T-helper 17 cell (primary cell): Measurements from ENCODE around the gene TMEM59. TPM values are rescaled to one million over a fixed set of nuclear protein-coding genes. Genes with fewer than 3 reads are reported as not detected.
"Not testable (repeated sequence)": the region's sequence is repeated elsewhere in the genome, so short reads cannot be mapped to it uniquely, and the experiment has no call there.

Source experiments
- ATAC-seq: fragments of 150-1000 bp; cut with Tn5 transposase; 2 replicates; pipeline ENCODE4 v1.10.0; 2021; ENCODE audit warnings: mild to moderate bottlenecking, moderate library complexity
- DNase-seq, 3 donors: peaks; one replicate each; pipeline versions ENCODE4 v3.0.0 to v3.0.0-alpha.2; 2020 to 2021
- H3K9me3 ChIP-seq: one replicate; pipeline ENCODE4 v1.7.0; 2013; ENCODE audit warnings: low read length, mild to moderate bottlenecking; ENCODE audit not compliant: control insufficient read depth, poor library complexity, severe bottlenecking
- H3K27ac Mint-ChIP-seq: one replicate; pipeline ENCODE4 v1.8.0; 2022; ENCODE audit warnings: mild to moderate bottlenecking, moderate library complexity, mixed read lengths
- H3K27me3 Mint-ChIP-seq: one replicate; pipeline ENCODE4 v1.8.0; 2022; ENCODE audit warnings: mixed read lengths
- H3K36me3 Mint-ChIP-seq: one replicate; pipeline ENCODE4 v1.8.0; 2022; ENCODE audit warnings: low read depth, mixed read lengths
- H3K4me1 Mint-ChIP-seq: one replicate; pipeline ENCODE4 v1.8.0; 2022; ENCODE audit warnings: mild to moderate bottlenecking, mixed read lengths
- H3K4me3 Mint-ChIP-seq: one replicate; pipeline ENCODE4 v1.8.0; 2022; ENCODE audit warnings: mild to moderate bottlenecking, moderate library complexity, mixed read lengths
- total RNA-seq, 4 donors: library from RNA in 2 of 4; stranded (reverse) in 2 of 4; gene quantifications; one replicate each; pipeline ENCODE4 v1.2.3 and lab custom pipeline; 2022 to 2026

TMEM59 gene
- total RNA-seq, 2 donors from 2014 or later = 145 to 160 TPM

DNA sequence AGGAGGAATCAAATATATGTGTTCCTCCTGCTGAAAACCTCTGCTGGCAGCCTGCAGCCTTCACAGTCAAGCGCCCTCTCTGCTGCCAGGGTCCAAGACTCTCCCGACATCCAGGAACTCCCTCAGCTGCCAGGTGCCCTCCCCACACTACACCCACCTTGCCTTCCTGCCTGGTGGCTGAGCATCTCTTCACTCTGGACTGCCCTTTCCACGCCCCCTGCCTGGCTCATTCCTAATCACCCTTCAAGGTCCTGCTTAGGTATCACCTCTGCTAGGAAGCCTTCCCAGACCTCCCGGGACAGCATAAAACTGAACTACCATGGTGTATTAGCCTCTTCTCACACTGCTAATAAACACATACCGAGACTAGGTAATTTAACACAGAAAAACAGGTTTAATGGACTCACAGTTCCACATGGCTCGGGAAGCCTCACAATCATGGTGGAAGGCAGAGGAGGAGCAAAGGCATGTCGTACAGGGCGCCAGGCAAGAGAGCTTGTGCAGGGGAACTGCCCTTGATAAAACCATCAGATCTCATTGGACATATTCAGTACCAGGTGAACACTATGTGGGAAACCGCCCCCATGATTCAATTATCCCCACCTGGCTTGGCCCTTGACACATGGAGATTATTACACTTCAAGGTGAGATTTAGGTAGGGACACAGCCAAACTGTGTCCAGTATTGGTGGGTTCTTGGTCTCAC is 50.3 kb downstream of the TMEM59 start:
- Mint-ChIP-seq H3K27ac (no peak overlapping the region), H3K4me1 (no peaks in the 10 kb centered on the region), H3K27me3 (peaks cover 12% of the 10 kb centered on the region), H3K36me3 (no peaks in the 10 kb centered on the region), H3K4me3 (no peak overlapping the region)
- no peaks in the 10 kb centered on the region for H3K9me3 ChIP-seq
- DNase-seq (no peak), ATAC-seq (no peak)

DNA sequence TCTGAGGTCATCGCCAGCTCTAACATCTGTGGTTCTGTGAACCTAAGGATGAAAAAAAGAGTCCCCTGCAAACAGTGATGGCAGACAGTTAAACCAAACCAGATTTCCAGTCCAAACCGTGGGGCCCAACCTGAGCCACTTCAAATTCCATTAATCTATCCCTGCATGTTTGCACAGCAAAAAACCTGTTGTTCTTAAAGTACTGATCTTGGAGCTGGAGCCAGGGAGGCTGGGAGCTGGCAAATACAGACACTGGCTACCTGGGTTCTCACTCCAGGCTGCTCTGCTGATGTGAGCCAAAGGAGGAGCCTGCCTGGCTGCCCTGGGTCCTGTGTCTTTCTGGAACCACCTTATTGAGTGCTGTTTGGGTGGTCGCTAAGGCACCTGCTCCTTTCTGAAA is 51.4 kb downstream of the TMEM59 start:
- H3K36me3 Mint-ChIP-seq = no peaks in the 10 kb centered on the region
- no peak overlapping the region for H3K4me3 Mint-ChIP-seq
- H3K27ac Mint-ChIP-seq = no peak overlapping the region
- no peaks in the 10 kb centered on the region for H3K9me3 ChIP-seq
- ATAC-seq (no peak), DNase-seq (no peak)
- no peaks in the 10 kb centered on the region for H3K4me1 Mint-ChIP-seq
- peaks cover 11% of the 10 kb centered on the region for H3K27me3 Mint-ChIP-seq

DNA sequence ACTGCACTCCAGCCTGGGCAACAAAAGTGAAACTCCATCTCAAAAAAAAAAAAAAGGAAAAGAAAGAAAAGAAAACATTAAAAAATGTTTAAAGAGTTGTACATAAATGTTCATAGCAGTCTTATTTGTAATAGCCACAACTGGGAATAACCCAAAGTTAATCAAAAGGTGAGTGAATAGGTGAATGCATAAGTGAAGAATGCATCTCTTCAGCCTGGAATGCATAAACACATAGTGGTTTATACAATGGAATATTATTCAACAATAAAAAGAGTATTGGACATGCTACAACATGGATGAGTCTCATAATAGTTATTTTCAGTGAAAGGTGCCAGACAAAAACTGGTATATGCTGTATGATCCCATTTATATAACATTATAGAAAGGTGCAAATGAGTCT is 53.1 kb downstream of the TMEM59 start:
- H3K27ac Mint-ChIP-seq = no peak overlapping the region
- ATAC-seq = no peak
- H3K4me3 Mint-ChIP-seq = no peak overlapping the region
- no peaks in the 10 kb centered on the region for H3K36me3 Mint-ChIP-seq
- no peaks in the 10 kb centered on the region for H3K9me3 ChIP-seq
- no peaks in the 10 kb centered on the region for H3K27me3 Mint-ChIP-seq
- H3K4me1 Mint-ChIP-seq = no peaks in the 10 kb centered on the region
- DNase-seq = no peak

DNA sequence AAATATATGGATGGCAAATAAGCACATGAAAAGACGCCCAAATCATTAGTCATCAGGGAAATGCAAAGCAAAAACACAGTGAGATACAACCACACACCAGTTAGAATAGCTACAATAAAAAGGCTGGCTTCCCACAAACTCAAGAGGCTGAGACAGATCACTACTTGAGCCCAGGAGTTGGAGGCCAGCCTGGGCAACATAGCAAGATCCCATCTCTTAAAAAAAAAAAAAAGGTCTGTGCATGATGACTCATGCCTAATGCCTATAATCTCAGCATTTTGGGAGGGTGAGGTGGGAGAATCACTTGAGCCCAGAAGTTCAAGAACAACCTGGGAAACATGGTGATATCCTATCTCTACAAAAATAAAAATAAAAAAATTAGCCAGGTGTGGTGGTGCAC is 54.8 kb downstream of the TMEM59 start:
- Mint-ChIP-seq H3K36me3 (no peaks in the 10 kb centered on the region), H3K27me3 (no peaks in the 10 kb centered on the region), H3K27ac (no peak overlapping the region), H3K4me3 (no peak overlapping the region), H3K4me1 (no peaks in the 10 kb centered on the region)
- ATAC-seq = no peak
- no peaks in the 10 kb centered on the region for H3K9me3 ChIP-seq
- DNase-seq = no peak

DNA sequence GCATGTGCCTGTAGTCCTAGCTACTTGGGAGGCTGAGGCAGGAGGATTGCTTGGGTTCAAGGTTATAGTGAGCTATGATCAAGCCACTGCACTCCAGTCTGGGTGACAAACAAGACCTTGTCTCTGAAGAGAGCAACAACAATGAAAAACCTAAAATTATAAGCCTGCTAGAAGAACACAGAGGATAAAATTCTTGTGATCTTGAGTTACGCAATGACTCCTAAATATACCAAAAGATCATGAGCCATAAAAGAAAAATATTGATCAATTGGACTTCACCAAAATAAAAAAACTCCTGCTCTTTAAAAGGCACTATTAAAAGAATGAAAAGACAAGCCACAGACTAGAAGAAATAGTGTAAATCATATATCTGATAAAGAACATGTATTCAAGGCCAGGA is 57.3 kb downstream of the TMEM59 start:
- no peak for DNase-seq
- H3K4me1 Mint-ChIP-seq = no peaks in the 10 kb centered on the region
- H3K27ac Mint-ChIP-seq = no peak overlapping the region
- no peak overlapping the region for H3K4me3 Mint-ChIP-seq
- H3K36me3 Mint-ChIP-seq = no peaks in the 10 kb centered on the region
- H3K27me3 Mint-ChIP-seq = peaks cover 4% of the 10 kb centered on the region
- H3K9me3 ChIP-seq = no peaks in the 10 kb centered on the region
- no peak for ATAC-seq

DNA sequence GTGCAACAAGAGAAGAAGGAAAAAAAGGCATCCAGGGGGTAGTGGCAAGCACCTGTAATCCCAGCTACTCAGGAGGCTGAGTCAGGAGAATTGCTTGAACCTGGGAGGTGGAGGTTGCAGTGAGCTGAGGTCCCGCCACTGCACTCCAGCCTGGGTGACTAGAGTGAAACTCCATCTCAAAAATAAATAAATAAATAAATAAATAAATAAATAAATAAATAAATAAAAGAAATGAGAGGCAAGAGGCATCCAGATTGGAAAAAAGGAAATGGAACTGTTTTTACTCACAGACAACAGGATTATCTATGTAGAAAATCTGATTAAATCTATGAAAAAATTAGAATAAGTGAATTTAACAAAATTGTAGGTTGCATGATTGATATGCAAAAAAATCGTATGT is 58.5 kb downstream of the TMEM59 start:
- H3K27me3 Mint-ChIP-seq, H3K27ac Mint-ChIP-seq, H3K36me3 Mint-ChIP-seq, H3K4me3 Mint-ChIP-seq, ATAC-seq, H3K9me3 ChIP-seq, H3K4me1 Mint-ChIP-seq, DNase-seq: not testable (repeated sequence)

DNA sequence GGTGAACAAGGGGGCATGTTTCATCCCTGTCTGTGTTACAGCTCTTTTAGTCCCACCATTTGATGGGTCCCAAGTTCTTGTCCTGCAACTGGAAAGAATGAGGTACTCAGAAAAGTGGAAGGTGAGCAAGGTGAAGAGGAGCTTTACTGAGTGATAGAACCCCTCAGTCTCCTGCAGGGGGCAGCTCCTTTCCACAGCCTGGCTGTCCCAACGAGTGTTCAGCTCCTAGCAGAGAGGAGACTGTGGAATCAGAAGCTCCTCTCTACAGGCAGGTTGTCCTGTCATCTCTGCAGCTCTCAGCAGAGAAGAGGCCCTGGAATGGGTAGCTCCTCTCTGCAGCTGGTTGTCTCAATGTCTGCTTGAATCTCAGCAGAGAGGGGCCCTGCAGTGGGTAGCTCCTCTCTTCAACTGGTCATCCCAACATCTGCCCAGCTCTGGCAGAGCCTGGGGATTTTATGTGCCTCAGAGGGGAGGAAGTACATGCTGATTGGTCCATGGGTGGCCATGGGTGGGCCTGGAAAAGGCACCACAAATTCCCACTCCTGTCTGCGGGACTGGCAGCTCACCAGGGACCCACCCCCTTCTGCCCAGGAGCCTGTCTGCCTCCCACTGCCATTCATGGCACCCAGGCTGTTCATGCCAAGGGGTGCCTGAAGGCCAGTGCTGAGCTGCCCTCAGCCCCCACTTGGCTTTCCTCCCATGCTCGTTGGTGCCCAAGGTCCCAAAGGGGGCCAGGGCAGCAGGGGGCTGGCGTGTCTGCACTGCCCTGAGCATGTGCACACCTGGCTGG is 60.7 kb downstream of the TMEM59 start:
- H3K4me3 Mint-ChIP-seq = no peak overlapping the region
- H3K9me3 ChIP-seq = no peaks in the 10 kb centered on the region
- no peaks in the 10 kb centered on the region for H3K4me1 Mint-ChIP-seq
- peaks cover 4% of the 10 kb centered on the region for H3K27me3 Mint-ChIP-seq
- ATAC-seq (no peak), DNase-seq (no peak)
- no peak overlapping the region for H3K27ac Mint-ChIP-seq
- no peaks in the 10 kb centered on the region for H3K36me3 Mint-ChIP-seq

DNA sequence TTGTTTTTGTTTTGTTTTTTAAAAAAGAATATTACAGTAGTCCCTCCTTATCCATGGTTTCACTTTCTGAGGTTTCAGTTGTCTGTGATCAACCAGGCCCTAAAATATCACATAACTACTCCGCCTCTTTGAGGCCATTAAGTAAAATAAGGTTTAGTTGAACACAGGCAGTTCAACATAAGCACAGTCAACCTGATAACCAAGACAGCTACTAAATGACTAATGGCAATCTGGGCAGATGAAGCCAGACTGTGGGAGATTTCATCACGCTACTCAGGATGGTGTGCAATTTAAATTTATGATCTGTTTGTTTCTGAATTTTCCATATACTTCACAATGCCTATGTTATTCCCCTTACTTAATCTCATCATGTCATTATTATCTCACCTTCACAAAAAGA is 65.1 kb downstream of the TMEM59 start:
- Mint-ChIP-seq H3K4me3 (no peak overlapping the region), H3K27ac (no peak overlapping the region)

DNA sequence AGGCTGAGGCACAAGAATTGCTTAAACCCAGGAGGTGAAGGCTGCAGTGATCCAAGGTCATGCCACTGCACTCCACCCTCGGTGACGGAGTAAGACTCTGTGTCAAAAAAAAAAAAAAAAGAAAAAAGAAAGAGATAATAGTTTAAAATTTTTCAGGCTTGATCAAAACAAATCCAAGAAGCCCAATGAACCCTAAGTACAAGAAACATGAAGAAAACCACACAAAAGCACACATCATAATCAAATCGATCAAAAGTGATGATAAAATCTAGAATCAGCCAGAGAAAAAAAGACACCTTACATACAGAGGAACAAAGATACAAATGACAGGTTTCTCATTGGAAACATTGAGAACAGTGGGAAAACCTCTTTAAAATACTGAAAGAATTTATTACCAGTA is 66.5 kb downstream of the TMEM59 start:
- Mint-ChIP-seq H3K4me3 (peak overlapping the region; percentile 25), H3K27ac (no peak overlapping the region), H3K36me3 (no peaks in the 10 kb centered on the region), H3K4me1 (peaks cover 17% of the 10 kb centered on the region), H3K27me3 (no peaks in the 10 kb centered on the region)
- DNase-seq = no peak
- no peaks in the 10 kb centered on the region for H3K9me3 ChIP-seq
- ATAC-seq = peak; percentile 28

More for the DNA sequence above, 65.1 kb downstream of the TMEM59 start:
- Mint-ChIP-seq H3K4me1 (peaks cover 13% of the 10 kb centered on the region), H3K27me3 (peaks cover 2% of the 10 kb centered on the region), H3K36me3 (no peaks in the 10 kb centered on the region)
- DNase-seq (no peak), ATAC-seq (no peak)
- H3K9me3 ChIP-seq = no peaks in the 10 kb centered on the region

DNA sequence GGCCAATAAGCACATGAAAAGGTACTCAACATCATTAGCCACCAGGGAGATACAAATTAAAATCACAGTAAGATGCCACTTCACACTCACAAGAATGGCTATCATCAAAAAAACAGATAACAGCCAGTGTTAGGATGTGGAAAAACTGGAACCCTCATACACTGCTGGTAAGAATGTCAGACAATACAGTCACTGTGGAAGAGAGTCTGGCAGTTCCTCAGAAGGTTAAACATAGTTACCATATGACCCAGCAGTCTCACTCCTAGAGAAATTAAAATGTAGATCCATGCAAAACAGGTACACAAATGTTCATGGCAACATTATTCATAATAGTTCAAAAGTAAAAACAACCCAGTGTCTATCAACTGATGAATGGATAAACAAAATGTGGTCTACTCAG is 68.3 kb downstream of the TMEM59 start:
- H3K4me3 Mint-ChIP-seq = no peak overlapping the region
- no peak overlapping the region for H3K27ac Mint-ChIP-seq
- H3K4me1 Mint-ChIP-seq = peaks cover 18% of the 10 kb centered on the region
- no peak for DNase-seq
- H3K36me3 Mint-ChIP-seq = peaks cover under 1% of the 10 kb centered on the region
- H3K9me3 ChIP-seq = no peaks in the 10 kb centered on the region
- ATAC-seq = no peak
- peaks cover under 1% of the 10 kb centered on the region for H3K27me3 Mint-ChIP-seq

DNA sequence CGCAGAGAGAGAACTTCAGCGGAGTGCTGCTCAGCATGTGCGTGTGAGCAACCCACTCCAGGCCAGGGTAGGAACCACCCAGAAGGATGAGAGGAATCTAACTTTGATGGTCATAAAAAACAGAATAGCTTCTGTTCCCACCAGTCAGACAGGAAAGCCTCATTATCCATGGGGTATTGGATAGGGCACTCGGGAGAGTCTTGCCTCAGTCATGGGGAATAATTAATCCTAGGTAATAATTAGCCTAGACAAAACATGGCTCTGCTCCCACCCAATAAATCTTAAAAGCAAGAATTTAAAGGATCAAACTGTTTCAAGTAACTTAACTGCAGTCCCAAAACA is 70.3 kb downstream of the TMEM59 start:
- ATAC-seq (no peak), DNase-seq (no peak)
- H3K27ac Mint-ChIP-seq = peak overlapping the region; percentile 27
- peaks cover 17% of the 10 kb centered on the region for H3K27me3 Mint-ChIP-seq
- peaks cover 22% of the 10 kb centered on the region for H3K4me1 Mint-ChIP-seq
- no peaks in the 10 kb centered on the region for H3K9me3 ChIP-seq
- H3K4me3 Mint-ChIP-seq = no peak overlapping the region
- peaks cover 5% of the 10 kb centered on the region for H3K36me3 Mint-ChIP-seq

DNA sequence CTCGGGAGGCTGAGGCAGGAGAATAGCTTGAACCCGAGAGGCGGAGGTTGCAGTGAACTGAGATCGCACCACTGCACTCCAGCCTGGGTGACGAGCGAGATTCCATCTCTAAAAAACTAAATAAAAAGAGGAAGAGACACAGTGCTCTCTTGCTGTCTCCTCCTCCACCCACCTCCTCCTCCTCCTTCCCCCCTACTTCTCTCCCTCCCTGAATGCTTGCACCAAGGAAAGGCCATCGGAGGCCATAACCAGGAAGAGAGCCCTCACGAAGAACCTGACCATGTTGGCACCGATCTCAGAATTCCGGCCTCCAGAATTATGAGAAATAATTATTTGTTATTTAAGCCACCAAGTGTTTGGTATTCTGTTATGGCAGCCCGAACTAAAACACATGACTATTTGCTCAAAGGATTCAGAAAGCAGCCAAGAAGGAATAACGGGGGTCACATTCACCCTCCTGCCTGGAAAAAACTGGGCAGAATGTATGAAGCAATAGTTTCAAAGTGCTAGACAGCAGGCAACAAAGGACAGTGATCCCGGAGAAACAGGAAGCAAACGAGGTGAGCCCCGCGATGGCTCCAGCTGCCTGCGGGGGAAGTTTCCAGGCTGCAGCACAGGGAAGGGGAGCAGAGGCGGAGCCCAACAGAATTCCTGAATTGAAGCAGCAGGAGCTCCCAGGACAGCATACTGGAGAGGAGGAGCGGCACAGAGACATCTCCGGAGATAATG is 70.8 kb downstream of the TMEM59 start:
- ATAC-seq (no peak), DNase-seq (no peak)
- H3K27me3 Mint-ChIP-seq = peaks cover 17% of the 10 kb centered on the region
- H3K36me3 Mint-ChIP-seq = peaks cover 5% of the 10 kb centered on the region
- no peak overlapping the region for H3K4me3 Mint-ChIP-seq
- peaks cover 22% of the 10 kb centered on the region for H3K4me1 Mint-ChIP-seq
- peak overlapping the region; percentile 27 for H3K27ac Mint-ChIP-seq
- H3K9me3 ChIP-seq = no peaks in the 10 kb centered on the region

DNA sequence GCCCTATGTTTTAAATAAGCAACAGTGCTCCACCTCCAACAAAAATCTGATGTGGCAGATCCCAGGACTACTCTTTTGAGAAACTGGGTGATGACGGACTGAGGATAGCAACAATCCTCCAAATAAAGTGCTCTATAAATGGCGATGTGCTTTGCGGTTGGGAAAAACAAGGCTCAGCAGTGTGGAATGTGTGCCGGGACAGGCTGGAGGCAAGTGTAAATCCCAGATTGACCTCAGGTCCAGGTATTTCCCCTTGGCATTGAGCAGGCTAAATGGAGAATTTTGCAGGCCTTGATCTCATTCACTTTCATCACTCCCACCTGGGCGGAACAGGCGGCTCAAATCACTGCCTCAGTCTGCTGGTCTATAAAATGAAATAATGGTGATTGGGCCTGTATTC is 71.8 kb downstream of the TMEM59 start:
- Mint-ChIP-seq H3K27me3 (peaks cover 17% of the 10 kb centered on the region), H3K36me3 (peaks cover 5% of the 10 kb centered on the region), H3K27ac (no peak overlapping the region), H3K4me1 (peaks cover 12% of the 10 kb centered on the region), H3K4me3 (no peak overlapping the region)
- DNase-seq (no peak), ATAC-seq (no peak)
- no peaks in the 10 kb centered on the region for H3K9me3 ChIP-seq
